ENCODE data around the gene RNF4.
"Not testable (repeated sequence)": the region's sequence is repeated elsewhere in the genome, so short reads cannot be mapped to it uniquely, and the experiment has no call there.

RNF4 gene

DNA sequence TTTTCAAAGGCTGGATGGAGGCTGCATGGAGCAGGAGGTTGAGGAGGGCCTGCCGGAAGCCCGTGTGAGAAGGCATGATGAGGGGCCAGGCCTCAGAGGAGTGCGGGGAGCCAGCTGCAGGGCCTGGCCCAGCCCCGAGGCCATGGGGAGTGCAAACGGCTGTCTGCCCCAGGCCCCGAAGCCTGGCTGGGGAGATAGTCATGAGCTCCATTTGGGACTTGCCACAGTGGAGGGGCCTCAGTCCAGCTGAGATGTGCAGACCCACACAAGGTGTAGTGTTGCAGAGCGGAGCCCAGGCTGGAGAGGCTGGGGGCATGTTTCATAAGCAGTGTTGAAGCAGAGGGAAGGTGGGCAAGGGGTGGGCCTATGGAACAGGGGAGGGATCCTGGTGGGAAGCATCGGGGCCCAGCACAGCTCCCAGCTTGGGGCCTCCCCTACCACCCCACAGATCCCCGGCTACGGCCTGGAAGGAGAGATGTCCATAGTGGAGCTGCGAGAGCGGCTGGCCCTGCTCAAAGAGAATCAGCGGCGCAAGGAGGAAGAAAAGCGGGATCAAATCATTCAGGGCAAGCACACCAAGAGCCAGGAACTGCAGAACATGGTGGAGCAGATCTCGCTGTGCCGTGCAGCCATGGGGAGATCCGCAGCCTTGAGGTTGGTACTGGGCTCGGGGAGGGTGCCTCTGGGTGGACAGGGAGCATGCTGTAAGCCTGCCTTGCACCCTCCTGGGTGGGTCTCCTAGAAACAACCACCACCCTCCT lies 9.1 kb upstream of the RNF4 start:
- DNase-seq: no peak

DNA sequence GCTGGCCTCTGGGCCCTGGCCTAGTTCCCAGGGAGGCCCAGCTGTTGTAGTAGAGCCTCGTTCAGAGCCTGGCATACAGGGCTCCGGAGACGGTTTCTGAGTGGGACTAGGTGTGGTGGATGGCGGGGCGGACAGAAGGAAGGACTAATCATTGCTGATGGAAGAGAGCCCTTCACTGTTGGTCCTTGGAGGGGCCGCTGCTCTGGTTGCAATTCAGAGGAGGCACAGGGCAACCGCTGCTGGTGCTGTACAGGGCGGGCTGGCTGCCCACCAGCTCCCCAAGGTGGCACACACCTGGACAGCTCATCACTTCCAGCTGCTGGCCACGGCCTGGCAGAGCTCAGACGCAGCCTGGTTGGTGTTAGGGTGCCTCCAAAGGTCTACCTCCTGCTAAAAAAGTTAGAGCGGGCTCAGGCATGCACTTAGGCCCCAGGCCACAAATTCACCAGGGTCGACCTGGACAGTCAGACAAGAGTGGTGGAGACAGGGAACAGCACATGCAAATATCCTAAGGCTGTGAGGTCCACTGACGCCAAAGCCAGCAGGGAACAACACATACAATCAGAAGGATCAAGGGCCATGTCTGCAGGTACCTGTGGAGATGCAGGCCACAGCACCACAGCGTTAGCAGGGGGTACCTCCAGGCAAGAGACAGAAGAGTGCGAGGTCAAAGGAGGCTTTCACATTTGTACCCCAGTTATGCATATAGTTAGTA lies 7.5 kb upstream of the RNF4 start:
- no peak for DNase-seq

GRCh38 chr4:2462218-2462991 lies 6.5 kb upstream of the RNF4 start:
- peak; percentile 86 for DNase-seq

- no peak for DNase-seq
Observed at GRCh38 chr4:2462992-2463762, 5.7 kb upstream of the RNF4 start.

GRCh38 chr4:2465032-2465431 lies 3.9 kb upstream of the RNF4 start:
- DNase-seq: no peak

DNA sequence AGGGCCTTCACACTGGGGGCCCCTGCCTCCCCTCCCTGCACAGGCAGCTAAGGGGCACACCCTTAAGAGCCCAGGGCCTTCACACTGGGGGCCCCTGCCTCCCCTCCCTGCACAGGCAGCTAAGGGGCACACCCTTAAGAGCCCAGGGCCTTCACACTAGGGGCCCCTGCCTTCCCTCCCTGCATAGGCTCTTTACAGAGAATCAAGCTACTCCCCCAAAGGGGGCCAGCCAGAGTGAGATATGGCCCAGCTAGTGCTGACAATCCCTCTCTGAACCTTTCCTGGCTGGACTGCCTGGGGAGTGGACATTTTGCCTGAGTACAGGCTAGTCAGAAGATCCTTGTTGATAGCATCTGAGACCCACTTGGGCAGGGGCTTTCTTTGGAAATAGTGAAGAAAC lies 3.4 kb upstream of the RNF4 start:
- DNase-seq: not testable (repeated sequence)

DNA sequence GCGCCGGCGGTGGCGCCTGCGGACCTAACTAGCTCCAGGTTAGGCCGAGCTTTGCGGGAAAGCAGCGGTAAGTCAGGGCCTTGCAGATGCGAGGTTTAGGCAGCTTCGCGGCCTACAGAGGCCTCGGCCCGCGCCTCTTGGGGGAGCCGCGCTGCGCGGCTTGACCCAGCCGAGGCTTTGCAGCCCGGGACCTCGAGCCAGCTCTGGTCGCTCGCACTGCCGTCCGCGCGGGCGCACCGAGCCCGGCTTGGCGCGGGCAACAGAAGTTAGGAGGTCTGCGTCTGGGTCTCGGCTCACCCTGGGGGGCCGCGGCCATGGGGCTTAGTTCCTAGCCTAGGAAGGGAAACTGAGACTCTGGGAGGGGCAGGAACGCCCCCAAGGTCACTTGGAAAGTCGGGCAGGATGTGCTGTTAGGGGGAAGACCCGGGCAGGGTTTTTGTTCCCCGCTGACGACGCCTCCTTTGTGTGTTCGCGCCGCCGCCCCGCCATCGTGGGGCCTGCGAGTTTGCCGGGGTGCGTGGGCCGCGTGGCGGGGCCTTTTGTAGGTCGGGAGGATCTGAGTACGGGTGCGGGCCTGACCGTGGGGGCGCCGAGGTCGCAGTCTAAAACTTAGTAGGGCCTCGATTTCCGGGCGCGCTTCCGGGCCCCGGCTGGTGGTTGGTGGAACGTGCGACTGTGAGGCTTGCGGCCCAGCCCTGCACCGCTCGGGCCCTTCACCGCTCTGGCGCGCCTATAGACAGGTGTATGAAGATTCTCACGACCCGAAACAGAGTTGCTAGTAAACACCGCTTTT lies 482 bp downstream of the RNF4 start:
- DNase-seq: peak; percentile 38

- DNase-seq: no peak
Observed at GRCh38 chr4:2470791-2471190, 1.9 kb downstream of the RNF4 start.

DNA sequence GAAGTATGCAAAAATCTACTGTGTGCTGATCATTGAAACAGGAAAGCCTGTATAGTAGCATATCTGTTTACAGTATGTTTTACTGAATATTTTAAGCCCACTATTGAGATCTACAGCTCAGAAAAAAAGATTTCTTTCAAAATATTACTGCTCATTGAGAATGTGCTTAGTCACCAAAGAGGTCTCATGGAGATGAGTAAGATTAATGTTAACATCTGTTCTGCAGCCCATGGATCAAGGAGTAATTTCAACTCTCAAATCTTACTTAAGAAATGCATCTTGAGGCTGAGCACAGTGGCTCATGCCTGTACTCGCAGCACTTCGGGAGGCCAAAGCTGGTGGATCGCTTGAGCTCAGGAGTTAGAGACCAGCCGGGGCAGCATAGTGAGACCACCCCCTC lies 3.3 kb downstream of the RNF4 start:
- DNase-seq: no peak

- no peak for DNase-seq
Observed at GRCh38 chr4:2478229-2478628, 9.3 kb downstream of the RNF4 start.

DNA sequence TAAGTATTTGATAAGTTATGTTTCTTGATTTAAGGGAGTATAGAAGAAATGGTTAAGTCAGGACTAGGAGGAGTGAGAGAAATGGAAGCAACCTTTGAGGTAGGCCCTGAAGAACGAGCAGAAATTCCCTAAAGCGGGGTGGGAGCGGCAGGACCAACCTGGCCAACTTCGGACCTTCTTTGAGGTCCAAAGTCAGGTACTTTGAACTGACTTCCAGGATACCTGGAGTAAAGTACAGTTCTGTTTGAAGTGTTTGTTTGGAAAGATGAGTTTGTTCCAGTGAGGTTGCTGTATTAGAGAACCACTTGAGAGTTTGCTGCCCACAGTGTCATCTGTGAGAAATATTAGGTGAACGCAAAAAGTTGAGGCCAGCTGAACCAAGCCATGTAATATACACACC lies 11.7 kb downstream of the RNF4 start:
- DNase-seq: no peak

GRCh38 chr4:2482192-2482591 lies 13.3 kb downstream of the RNF4 start:
- no peak for DNase-seq

- no peak for DNase-seq
Observed at GRCh38 chr4:2482693-2483092, 13.8 kb downstream of the RNF4 start.

GRCh38 chr4:2483237-2483636 lies 14.3 kb downstream of the RNF4 start:
- DNase-seq: no peak

- no peak for DNase-seq
Observed at GRCh38 chr4:2484185-2484584, 15.3 kb downstream of the RNF4 start.

DNA sequence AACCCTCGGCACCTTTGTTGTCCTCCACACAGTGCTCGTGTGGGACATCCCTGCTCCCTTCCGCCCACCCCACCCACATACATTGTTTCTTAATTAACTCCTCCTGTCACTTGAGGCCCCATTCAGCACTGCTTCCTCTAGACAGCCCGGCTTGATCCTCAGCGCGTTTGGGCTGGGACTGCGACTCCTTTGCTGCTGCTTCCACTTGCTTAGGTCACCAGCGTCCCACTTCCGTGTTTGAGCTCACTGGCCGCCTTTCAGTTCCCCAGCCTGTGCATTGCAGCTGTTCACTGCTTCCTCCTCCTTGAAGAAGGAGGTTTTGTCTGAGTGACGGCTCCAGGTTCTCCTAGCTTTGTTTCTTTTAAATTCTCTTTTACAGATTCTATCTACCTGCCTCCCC lies 16.1 kb downstream of the RNF4 start:
- peak; percentile 77 for DNase-seq

DNA sequence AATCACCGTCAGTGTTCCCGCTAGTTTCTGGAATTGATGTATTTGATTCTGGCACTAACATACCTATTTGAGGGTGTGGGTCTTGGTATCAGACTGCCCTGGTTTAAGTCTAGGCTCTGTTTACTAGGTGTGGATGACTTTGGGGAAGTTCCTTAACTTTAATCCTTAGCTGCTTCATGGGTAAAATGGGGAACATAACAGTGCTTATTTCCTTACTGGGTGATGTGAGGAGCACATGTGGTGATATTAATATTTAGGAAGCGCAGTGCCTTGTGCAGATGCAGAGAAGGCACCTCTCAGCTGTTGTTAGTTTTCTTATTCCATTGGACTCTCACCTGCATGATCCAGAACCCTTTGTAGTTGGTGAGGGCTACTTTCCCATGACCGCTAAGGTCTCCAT lies 17.1 kb downstream of the RNF4 start:
- no peak for DNase-seq

DNA sequence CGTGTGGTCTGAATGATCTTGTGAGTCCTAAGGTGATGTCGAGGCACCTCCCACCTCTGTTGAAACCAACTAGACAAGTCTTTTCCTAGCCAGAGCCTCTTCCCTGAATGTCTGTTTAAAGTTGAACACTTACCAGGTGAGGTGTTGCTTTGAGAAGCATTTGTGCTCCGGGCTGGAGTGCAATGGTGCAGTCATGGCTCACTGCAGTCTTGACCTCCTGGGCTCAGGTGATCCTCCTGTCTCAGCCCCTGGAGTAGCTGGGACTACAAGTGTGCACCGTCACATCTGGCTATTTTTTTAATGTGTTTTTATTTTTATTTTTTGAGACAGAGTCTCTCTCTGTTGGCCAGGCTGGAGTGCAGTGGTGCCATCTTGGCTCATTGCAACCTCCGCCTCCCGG lies 18.1 kb downstream of the RNF4 start:
- no peak for DNase-seq

- no peak for DNase-seq
Observed at GRCh38 chr4:2487632-2488031, 18.7 kb downstream of the RNF4 start.

DNA sequence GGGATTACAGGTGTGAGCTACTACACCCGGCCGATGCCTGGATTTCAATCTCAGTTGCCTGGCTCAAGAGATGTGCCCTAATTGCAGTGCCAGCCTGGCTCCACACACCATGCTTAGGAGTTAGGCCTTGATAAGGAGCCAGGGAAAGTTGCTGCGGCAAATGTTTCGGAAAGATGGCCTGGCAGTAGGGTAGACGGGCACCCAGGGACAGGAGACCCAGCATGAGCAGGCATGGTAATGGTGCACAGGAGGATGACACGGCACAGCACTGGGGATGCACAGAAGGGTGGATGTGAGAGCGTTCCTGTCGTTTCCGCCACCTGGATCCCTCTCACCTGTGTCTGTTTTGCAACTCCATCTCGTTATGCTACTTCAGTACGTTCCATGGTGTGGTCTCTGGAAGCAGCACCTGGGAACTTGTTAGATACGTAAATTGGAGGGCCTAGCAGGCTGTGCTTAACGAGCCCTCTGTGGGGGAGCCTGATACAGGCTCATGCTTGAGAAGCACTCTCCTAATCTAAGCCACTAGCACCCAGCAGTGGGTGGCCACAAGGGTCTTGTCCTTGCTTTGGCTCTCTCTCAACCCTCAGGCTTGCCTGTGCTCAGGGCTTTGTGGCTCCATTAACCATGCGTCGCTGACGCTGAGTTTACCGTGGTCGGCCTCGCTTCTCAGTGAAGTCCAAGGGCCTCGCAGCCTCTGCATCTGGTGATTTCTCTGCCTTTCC lies 20.3 kb downstream of the RNF4 start:
- DNase-seq: no peak

DNA sequence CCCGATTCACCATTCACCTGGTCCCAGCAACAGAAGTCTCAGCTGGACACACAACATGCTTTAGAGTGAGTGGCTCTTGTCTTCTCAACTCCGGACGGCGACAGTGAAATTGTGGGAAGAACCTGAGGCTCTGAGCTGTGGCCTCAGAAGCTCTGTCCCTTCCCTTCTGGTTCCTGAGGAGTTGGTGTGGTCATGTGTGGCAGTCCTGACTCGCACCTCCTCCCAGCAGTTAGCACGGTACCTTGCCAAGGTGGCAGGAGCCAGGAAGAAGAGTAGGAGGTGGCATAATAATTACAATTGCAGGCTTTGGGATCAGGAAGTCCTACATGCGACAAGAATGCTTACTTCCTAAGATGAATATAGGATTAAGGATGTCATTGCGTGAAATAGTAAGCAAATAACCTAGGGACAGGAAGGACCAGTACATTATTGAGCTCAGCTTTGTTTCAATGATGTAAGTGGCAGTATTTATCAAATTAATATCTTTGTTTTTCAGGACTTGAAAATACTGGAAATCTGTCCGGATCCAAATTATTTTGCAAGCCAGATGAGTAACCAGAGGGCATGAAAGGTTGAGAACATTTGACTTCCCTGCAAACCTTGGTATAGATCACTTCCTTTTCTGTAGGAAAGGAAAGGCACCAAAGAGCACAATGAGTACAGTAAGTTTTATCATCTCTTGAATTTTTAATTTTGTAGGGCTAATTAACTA lies 21.1 kb downstream of the RNF4 start:
- DNase-seq: no peak
